Mesodermal cell (in vitro differentiated cells): ENCODE results near the gene THBS2.

Experiments
- H3K27ac ChIP-seq: 2 replicates; pipeline ENCODE4 v1.7.0; 2013; ENCODE audit warnings: mild to moderate bottlenecking, low read depth, low read length, moderate library complexity; ENCODE audit not compliant: severe bottlenecking
- H3K36me3 ChIP-seq: 2 replicates; pipeline ENCODE4 v1.7.1; 2013; ENCODE audit warnings: mild to moderate bottlenecking, low read length, moderate library complexity; ENCODE audit not compliant: control insufficient read depth, insufficient read depth
- H3K4me1 ChIP-seq: one replicate; pipeline ENCODE4 v1.7.1; 2013; ENCODE audit warnings: mild to moderate bottlenecking, low read length; ENCODE audit not compliant: insufficient read depth, control insufficient read depth, poor library complexity, severe bottlenecking
- H3K4me3 ChIP-seq: 2 replicates; pipeline ENCODE4 v1.7.0; 2013; ENCODE audit warnings: low read length, control low read depth, mild to moderate bottlenecking; ENCODE audit not compliant: insufficient read depth, poor library complexity, severe bottlenecking; ENCODE audit errors: extremely low read depth
- H3K9me3 ChIP-seq: 2 replicates; pipeline ENCODE4 v1.7.1; 2013; ENCODE audit warnings: mild to moderate bottlenecking, low read length, moderate library complexity; ENCODE audit not compliant: control insufficient read depth
- WGBS, 2 experiments: methylation state at CpG; one replicate each; pipeline ENCODE4 v1.1.5; 2013; ENCODE audit warnings: missing lambda C conversion rate in 2 of 2; ENCODE audit not compliant: insufficient coverage in 2 of 2; 5-methylcytosine and 5-hydroxymethylcytosine counted together

Gene THBS2

GRCh38 chr6:169211881-169212280, 41.8 kb downstream of the THBS2 start:
- Histone ChIP-seq H3K27ac (no peak overlapping the region), H3K36me3 (no peaks in the 10 kb centered on the region), H3K9me3 (no peaks in the 10 kb centered on the region), H3K4me3 (no peak overlapping the region), H3K4me1 (peaks cover 14% of the 10 kb centered on the region)
- WGBS, 2 experiments = 100% methylated on average over 1 of the region's 1 CpG

GRCh38 chr6:169210611-169211010, 43.0 kb downstream of the THBS2 start:
- 82 to 89% methylated on average over 2 to 3 of the region's 3 CpGs for WGBS, 2 experiments

GRCh38 chr6:169208011-169208410, 45.6 kb downstream of the THBS2 start:
- H3K9me3 ChIP-seq = no peaks in the 10 kb centered on the region
- H3K4me3 ChIP-seq = no peak overlapping the region
- H3K27ac ChIP-seq = no peak overlapping the region
- H3K4me1 ChIP-seq = no peaks in the 10 kb centered on the region
- no peaks in the 10 kb centered on the region for H3K36me3 ChIP-seq

More at GRCh38 chr6:169210611-169211010, 43.0 kb downstream of the THBS2 start:
- peaks cover 14% of the 10 kb centered on the region for H3K4me1 ChIP-seq
- H3K4me3 ChIP-seq = no peak overlapping the region
- no peaks in the 10 kb centered on the region for H3K36me3 ChIP-seq
- no peaks in the 10 kb centered on the region for H3K9me3 ChIP-seq
- no peak overlapping the region for H3K27ac ChIP-seq

- Histone ChIP-seq H3K9me3 (no peaks in the 10 kb centered on the region), H3K4me3 (no peak overlapping the region), H3K36me3 (no peaks in the 10 kb centered on the region), H3K27ac (no peak overlapping the region), H3K4me1 (no peaks in the 10 kb centered on the region)
Observed at GRCh38 chr6:169207482-169207881, 46.2 kb downstream of the THBS2 start.

GRCh38 chr6:169205176-169206160, 48.2 kb downstream of the THBS2 start:
- Histone ChIP-seq H3K4me3 (no peak overlapping the region), H3K4me1 (no peaks in the 10 kb centered on the region), H3K9me3 (no peaks in the 10 kb centered on the region), H3K27ac (no peak overlapping the region), H3K36me3 (no peaks in the 10 kb centered on the region)
- WGBS, 2 experiments = 87 to 91% methylated on average over 4 to 6 of the region's 6 CpGs

- Histone ChIP-seq H3K27ac (no peak overlapping the region), H3K4me3 (no peak overlapping the region), H3K36me3 (no peaks in the 10 kb centered on the region), H3K4me1 (no peaks in the 10 kb centered on the region), H3K9me3 (no peaks in the 10 kb centered on the region)
- WGBS, 2 experiments = no CpG with 5 or more reads among the region's 2 CpGs
Observed at GRCh38 chr6:169204167-169204566, 49.5 kb downstream of the THBS2 start.

GRCh38 chr6:169201985-169202384, 51.7 kb downstream of the THBS2 start:
- 89 to 95% methylated on average over 8 to 10 of the region's 12 CpGs for WGBS, 2 experiments

GRCh38 chr6:169200893-169201514, 52.6 kb downstream of the THBS2 start:
- H3K4me3 ChIP-seq = no peak overlapping the region
- no peaks in the 10 kb centered on the region for H3K36me3 ChIP-seq
- 89% methylated on average over 10 of the region's 11 CpGs for WGBS, 2 experiments
- H3K9me3 ChIP-seq = no peaks in the 10 kb centered on the region
- no peak overlapping the region for H3K27ac ChIP-seq
- no peaks in the 10 kb centered on the region for H3K4me1 ChIP-seq

More at GRCh38 chr6:169201985-169202384, 51.7 kb downstream of the THBS2 start:
- Histone ChIP-seq H3K27ac (no peak overlapping the region), H3K36me3 (no peaks in the 10 kb centered on the region), H3K4me1 (no peaks in the 10 kb centered on the region), H3K4me3 (no peak overlapping the region), H3K9me3 (no peaks in the 10 kb centered on the region)

- no peaks in the 10 kb centered on the region for H3K4me1 ChIP-seq
- H3K9me3 ChIP-seq = no peaks in the 10 kb centered on the region
- no peak overlapping the region for H3K27ac ChIP-seq
- no peaks in the 10 kb centered on the region for H3K36me3 ChIP-seq
- H3K4me3 ChIP-seq = no peak overlapping the region
- WGBS, 2 experiments = 80 to 89% methylated on average over 7 to 9 of the region's 9 CpGs
Observed at GRCh38 chr6:169199625-169200335, 53.9 kb downstream of the THBS2 start.

- H3K27ac ChIP-seq = no peak overlapping the region
- H3K4me1 ChIP-seq = no peaks in the 10 kb centered on the region
- H3K36me3 ChIP-seq = no peaks in the 10 kb centered on the region
- WGBS, 2 experiments = 86 to 90% methylated on average over 1 of the region's 3 CpGs
- H3K9me3 ChIP-seq = no peaks in the 10 kb centered on the region
- no peak overlapping the region for H3K4me3 ChIP-seq
Observed at GRCh38 chr6:169198885-169199284, 54.8 kb downstream of the THBS2 start.
